H1 (cell line): Measurements from ENCODE around the gene PRKCH. TPM values are rescaled to one million over a fixed set of nuclear protein-coding genes. Genes with fewer than 3 reads are reported as not detected.

ENCODE experiments used
- CTCF ChIA-PET: fragments of 300-600 bp; sonication (Branson Sonifier 250); formaldehyde crosslinking; loops from one replicate; lab custom pipeline; 2021; ENCODE audit not compliant: partially characterized antibody; lab: Charles Lee
- POLR2A ChIA-PET: fragments of 300-600 bp; sonication (Branson Sonifier 250); formaldehyde crosslinking; loops from one replicate; lab custom pipeline; 2021; ENCODE audit warnings: inconsistent platforms; ENCODE audit not compliant: partially characterized antibody; lab: Charles Lee
- DNase-seq, 2 experiments: peaks; one replicate each; pipeline versions ENCODE4 v3.0.0 to v3.0.0-alpha.2; 2010 to 2022; ENCODE audit warnings: low spot score in 2 of 2, low read depth in 1 of 2, mixed read lengths in 1 of 2
- FAIRE-seq: peaks from 2 replicates; lab custom pipeline; 2011; peaks lifted over from hg19 to GRCh38; lab: Jason Lieb, UNC
- H2AFZ ChIP-seq: 2 replicates; pipeline ENCODE4 v1.8.1; 2012; ENCODE audit warnings: low read length, inconsistent platforms
- H2AK5ac ChIP-seq: 2 replicates; pipeline ENCODE4 v1.6.1; 2013; ENCODE audit warnings: low read depth, low read length
- H2BK120ac ChIP-seq: replicated peaks from 2 replicates; pipeline ENCODE3; 2013; ENCODE audit warnings: low read depth, low read length, inconsistent platforms
- H2BK12ac ChIP-seq: 2 replicates; pipeline ENCODE4 v1.6.1; 2013; ENCODE audit warnings: low read depth, low read length
- H2BK15ac ChIP-seq: 2 replicates; pipeline ENCODE4 v1.6.1; 2013; ENCODE audit warnings: low read length
- H2BK20ac ChIP-seq: 2 replicates; pipeline ENCODE4 v1.6.1; 2013; ENCODE audit warnings: low read length
- H2BK5ac ChIP-seq: 2 replicates; pipeline ENCODE4 v1.6.1; 2013; ENCODE audit warnings: low read depth, low read length
- H3K14ac ChIP-seq: 2 replicates; pipeline ENCODE4 v1.6.1; 2013; ENCODE audit warnings: inconsistent platforms; ENCODE audit not compliant: insufficient read length
- H3K18ac ChIP-seq: 2 replicates; pipeline ENCODE4 v1.6.1; 2013; ENCODE audit warnings: low read length; ENCODE audit errors: extremely low read depth
- H3K23ac ChIP-seq: 2 replicates; pipeline ENCODE4 v1.6.1; 2013; ENCODE audit warnings: inconsistent platforms; ENCODE audit not compliant: insufficient read length
- H3K23me2 ChIP-seq: 2 replicates; pipeline ENCODE4 v1.6.1; 2013; ENCODE audit warnings: low read depth, low read length
- H3K27ac ChIP-seq: 2 replicates; pipeline ENCODE4 v1.6.1; 2011; ENCODE audit warnings: low read depth, low read length, inconsistent platforms
- H3K27me3 ChIP-seq, 4 experiments: replicated peaks in 1 of 4; 1 replicate in 1 of 4; 2 replicates in 3 of 4; pipeline versions ENCODE4 v1.6.1 to v1.8.1; 2011 to 2013; ENCODE audit warnings: low read length in 3 of 4, mild to moderate bottlenecking in 3 of 4, inconsistent platforms in 2 of 4, mixed read lengths in 2 of 4, moderate library complexity in 1 of 4; ENCODE audit not compliant: control insufficient read depth in 3 of 4, insufficient read depth in 3 of 4; ENCODE audit errors: extremely low read depth in 1 of 4
- H3K36me3 ChIP-seq, 4 experiments: 2 replicates each; pipeline versions ENCODE4 v1.6.1 to v1.8.1; 2011 to 2013; ENCODE audit warnings: mild to moderate bottlenecking in 4 of 4, low read length in 3 of 4, moderate library complexity in 2 of 4, control low read depth in 1 of 4, inconsistent platforms in 1 of 4; ENCODE audit not compliant: insufficient read depth in 4 of 4, control insufficient read depth in 2 of 4
- H3K4ac ChIP-seq: replicated peaks from 2 replicates; pipeline ENCODE3; 2013; ENCODE audit warnings: low read length, low read depth, mixed read lengths, inconsistent platforms; ENCODE audit not compliant: insufficient read length
- H3K4me1 ChIP-seq, 4 experiments: replicated peaks in 1 of 4; 1 replicate in 1 of 4; 2 replicates in 3 of 4; pipeline versions ENCODE4 v1.6.1 to v1.8.1; 2011 to 2013; ENCODE audit warnings: low read length in 3 of 4, inconsistent platforms in 2 of 4, mixed read lengths in 1 of 4; ENCODE audit not compliant: insufficient read depth in 4 of 4, control insufficient read depth in 3 of 4
- H3K4me2 ChIP-seq, 2 experiments: 2 replicates each; pipeline versions ENCODE4 v1.6.1 to v1.8.1; 2011 to 2013; ENCODE audit warnings: low read depth in 2 of 2, low read length in 2 of 2, control low read depth in 1 of 2, inconsistent platforms in 1 of 2, mild to moderate bottlenecking in 1 of 2; ENCODE audit not compliant: insufficient read depth in 1 of 2
- H3K4me3 ChIP-seq, 4 experiments: fragments of 200-600, 300-600 bp in 1 of 4; sonication (generic), shearing (Covaris generic), sonication (Bioruptor Twin) in 1 of 4; 2 replicates each; pipeline versions ENCODE4 v1.5.1 to v1.8.1; 2011 to 2016; ENCODE audit warnings: low read length in 4 of 4, low read depth in 3 of 4, control low read depth in 2 of 4, inconsistent platforms in 2 of 4, mild to moderate bottlenecking in 2 of 4, mixed read lengths in 1 of 4, moderate library complexity in 1 of 4; ENCODE audit not compliant: insufficient read depth in 2 of 4; ENCODE audit errors: extremely low read depth in 1 of 4
- H3K56ac ChIP-seq: replicated peaks from 2 replicates; pipeline ENCODE3; 2013; ENCODE audit warnings: low read depth, mild to moderate bottlenecking, mixed read lengths, low read length, inconsistent platforms; ENCODE audit not compliant: insufficient read length
- H3K79me1 ChIP-seq: 2 replicates; pipeline ENCODE4 v1.6.1; 2013; ENCODE audit warnings: low read depth, low read length, control low read depth
- H3K79me2 ChIP-seq, 2 experiments: 2 replicates each; pipeline versions ENCODE4 v1.6.1 to v1.8.1; 2012 to 2013; ENCODE audit warnings: low read length in 2 of 2, mild to moderate bottlenecking in 2 of 2, inconsistent platforms in 1 of 2; ENCODE audit not compliant: insufficient read depth in 2 of 2, control insufficient read depth in 1 of 2
- H3K9ac ChIP-seq, 4 experiments: replicated peaks in 1 of 4; 1 replicate in 1 of 4; 2 replicates in 3 of 4; pipeline versions ENCODE4 v1.6.1 to v1.8.1; 2011 to 2013; ENCODE audit warnings: low read depth in 3 of 4, low read length in 3 of 4, control low read depth in 2 of 4, mild to moderate bottlenecking in 2 of 4, moderate library complexity in 2 of 4, inconsistent platforms in 1 of 4; ENCODE audit errors: extremely low read depth in 1 of 4
- H3K9me3 ChIP-seq, 2 experiments: 2 replicates each; pipeline versions ENCODE4 v1.6.1 to v1.8.1; 2012 to 2013; ENCODE audit warnings: mild to moderate bottlenecking in 2 of 2, moderate library complexity in 2 of 2, control low read depth in 1 of 2, inconsistent platforms in 1 of 2, low read depth in 1 of 2, low read length in 1 of 2, mixed read lengths in 1 of 2; ENCODE audit not compliant: insufficient read depth in 2 of 2
- H4K20me1 ChIP-seq, 2 experiments: replicated peaks in 1 of 2; 2 replicates each; pipeline versions ENCODE3 to v1.8.1; 2011 to 2013; ENCODE audit warnings: inconsistent platforms in 2 of 2, low read length in 2 of 2, mild to moderate bottlenecking in 1 of 2; ENCODE audit not compliant: insufficient read depth in 2 of 2, control insufficient read depth in 1 of 2
- H4K5ac ChIP-seq: 2 replicates; pipeline ENCODE4 v1.6.1; 2013; ENCODE audit warnings: low read length, low read depth, mixed read lengths, inconsistent platforms; ENCODE audit not compliant: insufficient read length
- H4K8ac ChIP-seq: 2 replicates; pipeline ENCODE4 v1.8.0; 2013; ENCODE audit warnings: mild to moderate bottlenecking, moderate library complexity, low read length, inconsistent platforms; ENCODE audit not compliant: insufficient read depth; ENCODE audit errors: extremely low read depth
- H4K91ac ChIP-seq: replicated peaks from 2 replicates; pipeline ENCODE3; 2013; ENCODE audit warnings: low read length, mixed read lengths, inconsistent platforms; ENCODE audit not compliant: insufficient read length
- BCL11A ChIP-seq, 2 experiments: IDR thresholded peaks; one replicate each; pipeline ENCODE4 v1.6.1; 2011; ENCODE audit warnings: low read depth in 2 of 2, low read length in 2 of 2, mild to moderate bottlenecking in 2 of 2
- E2F6 ChIP-seq: IDR thresholded peaks from 2 replicates; pipeline ENCODE4 v1.6.1; 2012; ENCODE audit warnings: inconsistent platforms
- KDM5A ChIP-seq: fragments of 200-600 bp; IDR thresholded peaks from 2 replicates; pipeline ENCODE4 v1.7.1; 2012; ENCODE audit warnings: mild to moderate bottlenecking, low read length, inconsistent platforms, mixed read lengths
- POU5F1 ChIP-seq: IDR thresholded peaks from 2 replicates; pipeline ENCODE4 v1.6.1; 2011; ENCODE audit warnings: low read depth, mild to moderate bottlenecking, low read length, moderate library complexity
- RAD21 ChIP-seq, 2 experiments: IDR thresholded peaks in 1 of 2; conservative IDR thresholded peaks in 1 of 2; 2 replicates each; pipeline ENCODE4 v1.6.1; 2011; ENCODE audit warnings: low read depth in 2 of 2, low read length in 2 of 2, improper control_type of control experiment in 1 of 2, inconsistent platforms in 1 of 2, mild to moderate bottlenecking in 1 of 2, moderate library complexity in 1 of 2
- SP1 ChIP-seq: IDR thresholded peaks from 2 replicates; pipeline ENCODE4 v1.6.1; 2011; ENCODE audit warnings: low read depth, low read length
- SP2 ChIP-seq: IDR thresholded peaks from 2 replicates; pipeline ENCODE4 v1.6.1; 2012; ENCODE audit warnings: mild to moderate bottlenecking, low read length, inconsistent platforms
- SP4 ChIP-seq: IDR thresholded peaks from 2 replicates; pipeline ENCODE4 v1.6.1; 2012; ENCODE audit warnings: low read length, inconsistent platforms
- SRF ChIP-seq: IDR thresholded peaks from 2 replicates; pipeline ENCODE4 v1.6.1; 2011; ENCODE audit warnings: mild to moderate bottlenecking, low read depth, low read length, moderate library complexity
- TEAD4 ChIP-seq: IDR thresholded peaks from 2 replicates; pipeline ENCODE4 v1.6.1; 2012; ENCODE audit warnings: low read depth, low read length, inconsistent platforms, mixed read lengths
- WGBS, 2 experiments: shearing (Covaris generic) in 1 of 2; methylation state at CpG; one replicate each; pipeline versions ENCODE4 v1.1.6 to v1.1.7; 2013 to 2015; ENCODE audit warnings: low lambda C conversion rate in 2 of 2, mixed read lengths in 2 of 2, inconsistent platforms in 1 of 2, low coverage in 1 of 2, missing lambda C conversion rate in 1 of 2; ENCODE audit not compliant: insufficient replicate concordance in 2 of 2, insufficient coverage in 1 of 2, insufficient read length in 1 of 2; ENCODE audit errors: extremely low coverage in 1 of 2, missing lambda C conversion rate in 1 of 2; 5-methylcytosine and 5-hydroxymethylcytosine counted together
- polyA plus RNA-seq, 7 experiments: library from polyadenylated mRNA; depleted of rRNA in 3 of 7; stranded (reverse) in 5 of 7; unstranded in 2 of 7; fragments of >200 nt in 5 of 7; fragments of 200-250 nt in 2 of 7; gene quantifications; 1 replicate in 5 of 7; 2 replicates in 1 of 7; 4 replicates in 1 of 7; pipeline versions ENCODE4 v1.2.1 to v1.2.3, GENCODE V29; 2011 to 2013; ENCODE audit warnings: missing spikeins in 2 of 7, mixed read lengths in 2 of 7
- total RNA-seq: library from RNA; stranded (reverse); fragmentation: NEBNext Ultra II Directional; extraction: Animal tissue kit (Norgen Biotek cat#: 25700); gene quantifications from 2 replicates; pipeline ENCODE4 v1.2.1, GENCODE V29; 2021

PRKCH gene
- total and polyA plus RNA-seq, 2 of the 8 experiments (the other 6 are each of a cell fraction or from before 2014, with no cell fraction given) = 6.4 to 7.0 TPM

- ChIA-PET CTCF (interaction anchor here (0.9 to 1.2 kb wide), 3 partner anchors 14 to 20 kb away, joined by 3 read pairs; no protein-coding TSS in a partner anchor), POLR2A (interaction anchor here (1.1 to 2.0 kb wide), 2 partner anchors 21 to 107 kb away, joined by 3 to 5 read pairs; partner anchors contain the start of gene HIF1A)
- Histone ChIP-seq H3K9me3 (no peaks in the 10 kb centered on the region), H3K27ac (no peak overlapping the region), H3K79me1 (no peaks in the 10 kb centered on the region), H3K23ac (no peak overlapping the region), H4K8ac (no peak overlapping the region), H3K56ac (no peak overlapping the region), H3K9ac (no peak overlapping the region), H3K4me2 (no peak overlapping the region), H2BK120ac (no peak overlapping the region), H3K23me2 (no peaks in the 10 kb centered on the region), H2AFZ (no peak overlapping the region), H3K27me3 (no peaks in the 10 kb centered on the region), H4K91ac (no peak overlapping the region), H2BK15ac (no peak overlapping the region), H2BK5ac (no peak overlapping the region), H4K5ac (no peak overlapping the region), H3K14ac (no peak overlapping the region), H2BK20ac (no peak overlapping the region), H3K36me3 (no peaks in the 10 kb centered on the region), H3K4me1 (peaks cover 0 to 2% (median 0%) of the 10 kb centered on the region in 4 experiments; a peak in 1 of 7 replicates), H3K18ac (no peak overlapping the region), H2BK12ac (no peak overlapping the region), H3K79me2 (no peaks in the 10 kb centered on the region), H3K4me3 (no peak overlapping the region), H4K20me1 (no peaks in the 10 kb centered on the region), H3K4ac (no peak overlapping the region), H2AK5ac (no peak overlapping the region)
- no peak for FAIRE-seq
- TF ChIP-seq SP1 (no peak), POU5F1 (no peak), RAD21 (IDR thresholded peaks at IDR 0.05 in 1 of 2, conservative IDR thresholded peaks at IDR 0.05 in 1 of 2; ENCODE audit: low read depth in 2 of 2, low read length in 2 of 2) (no peak), SP4 (no peak), SRF (no peak), KDM5A (no peak), E2F6 (no peak), TEAD4 (no peak), SP2 (no peak), BCL11A (IDR thresholded peaks at IDR 0.05; ENCODE audit: low read depth in 2 of 2, low read length in 2 of 2) (no peak)
- no peak for DNase-seq
- WGBS, 2 experiments = 91% methylated on average over 6 of the region's 6 CpGs; no CpG with 5 or more reads in 1 of the 2 experiments
Measured at GRCh38 chr14:61588419-61588901, 267.1 kb downstream of the PRKCH start.
